Measurements from ENCODE around the gene ALCAM.

Gene ALCAM

DNA sequence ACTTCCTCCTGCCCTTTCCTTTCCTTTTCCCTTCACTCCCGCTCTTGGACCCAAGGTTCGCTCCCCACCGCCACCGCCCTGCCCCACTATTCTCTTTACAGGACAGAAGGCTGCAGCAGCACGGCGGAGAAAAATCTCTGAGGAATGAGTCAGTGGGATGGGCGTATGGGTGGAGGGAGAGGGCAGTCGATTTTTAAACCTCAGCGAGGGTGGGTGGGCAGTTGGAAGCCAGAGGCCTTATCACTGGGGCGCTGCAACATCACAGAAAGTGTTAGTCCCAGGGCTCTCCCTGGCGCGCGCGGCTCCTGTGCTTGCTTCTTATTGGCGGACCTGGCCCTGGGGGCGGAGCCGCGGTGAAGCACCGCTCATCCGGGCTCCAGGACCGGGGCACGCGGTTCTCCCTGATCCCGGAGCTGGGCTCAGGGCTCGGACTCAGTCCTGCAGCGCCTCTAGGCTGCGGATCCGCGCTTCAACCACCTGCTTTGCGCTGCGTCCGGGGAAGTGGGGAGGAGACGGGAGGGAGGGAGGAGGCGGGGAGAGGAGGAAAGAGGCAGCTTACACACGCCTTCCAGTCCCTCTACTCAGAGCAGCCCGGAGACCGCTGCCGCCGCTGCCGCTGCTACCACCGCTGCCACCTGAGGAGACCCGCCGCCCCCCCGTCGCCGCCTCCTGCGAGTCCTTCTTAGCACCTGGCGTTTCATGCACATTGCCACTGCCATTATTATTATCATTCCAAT is at the start of gene ALCAM:
ALCAM (plus strand) TSS at position 584 of the 737 bp plus-strand sequence.
- DNase-seq = peak; percentile 80 to 84

GRCh38 chr3:105317841-105318240 is 48.9 kb upstream of the ALCAM start:
- DNase-seq = no peak

DNA sequence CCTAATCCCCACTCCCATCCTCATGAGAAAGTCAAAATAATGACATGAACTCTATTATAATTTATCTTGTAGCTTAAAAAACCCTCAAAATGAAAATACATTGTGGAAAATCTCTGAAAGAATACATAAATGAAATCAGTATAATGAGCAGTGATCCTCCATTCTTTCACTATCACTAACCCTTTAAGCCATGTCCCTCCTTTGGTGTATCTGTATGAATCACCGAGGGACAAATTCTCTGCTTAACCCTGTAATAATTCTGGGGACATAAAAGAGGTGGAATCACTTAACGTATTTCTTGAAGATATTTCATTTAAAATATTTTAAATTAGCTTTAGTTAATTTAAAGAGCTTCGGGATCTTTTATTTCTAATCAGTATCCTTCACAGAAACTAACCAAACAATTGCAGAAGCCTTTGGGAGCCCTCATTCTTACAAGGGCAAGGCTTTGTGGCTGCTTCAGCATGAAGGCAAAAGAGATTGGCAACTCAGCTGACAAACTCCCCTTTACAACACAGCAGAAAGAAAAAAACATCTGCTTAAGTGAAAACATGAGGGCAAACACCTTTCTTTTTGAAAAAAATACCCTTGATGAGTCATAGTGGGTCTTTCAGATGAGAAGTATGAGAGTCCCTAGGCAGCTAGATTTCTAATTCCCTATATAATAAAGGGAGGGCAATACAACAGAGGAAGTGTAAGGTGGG is 44.0 kb upstream of the ALCAM start:
- no peak for DNase-seq

- no peak for DNase-seq
These were observed 43.5 kb upstream of the ALCAM start for GRCh38 chr3:105323274-105323599.

DNA sequence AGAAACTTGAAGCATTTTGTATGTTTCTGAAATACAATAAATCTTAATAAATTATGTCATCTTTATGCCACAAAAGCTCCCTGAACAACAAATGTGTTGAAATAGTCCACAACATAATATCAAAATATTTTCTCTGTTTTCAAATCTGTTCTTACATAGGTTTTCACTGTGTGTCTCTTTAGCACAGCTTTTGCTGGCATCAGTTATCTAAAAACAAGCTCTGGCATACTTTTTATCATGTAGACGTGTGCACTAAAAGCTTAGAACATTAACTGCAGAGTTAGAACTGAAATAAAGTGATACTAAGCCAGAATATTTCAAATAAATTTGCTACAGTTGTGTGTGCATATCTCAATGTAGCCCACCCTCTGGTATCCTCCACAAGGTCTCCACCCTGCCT is 41.8 kb upstream of the ALCAM start:
- DNase-seq = no peak

DNA sequence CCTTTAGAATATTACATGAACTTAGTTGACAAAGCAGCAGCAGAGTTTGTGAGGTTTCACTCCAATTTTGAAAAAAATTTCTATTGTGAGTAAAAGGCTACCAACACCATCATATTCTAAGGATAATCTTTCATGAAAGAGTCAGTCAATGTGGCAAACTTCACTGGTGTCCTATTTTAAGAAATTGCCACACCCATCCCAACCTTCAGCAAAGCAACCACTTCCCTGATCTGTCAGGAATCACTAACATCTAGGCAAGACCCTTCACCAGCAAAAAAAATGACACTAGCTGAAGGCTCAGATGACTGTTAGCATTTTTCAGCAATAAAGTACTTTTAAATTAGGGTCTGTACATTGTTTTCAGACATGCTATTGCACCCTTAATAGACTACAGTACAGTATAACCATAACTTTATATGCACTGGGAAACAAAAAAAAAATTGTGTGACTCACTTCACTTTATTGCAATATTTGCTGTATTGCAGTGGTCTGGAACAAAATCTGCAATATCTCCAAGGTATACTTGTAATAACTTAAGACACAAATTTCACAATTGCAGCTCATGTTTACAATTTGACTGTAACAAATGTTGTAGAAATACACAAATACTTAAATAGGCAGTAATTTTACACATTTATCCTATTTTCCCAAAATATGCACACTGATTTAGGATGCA is 38.9 kb upstream of the ALCAM start:
- DNase-seq = no peak

- DNase-seq = no peak
These were observed 38.4 kb upstream of the ALCAM start for GRCh38 chr3:105328338-105328730.

DNA sequence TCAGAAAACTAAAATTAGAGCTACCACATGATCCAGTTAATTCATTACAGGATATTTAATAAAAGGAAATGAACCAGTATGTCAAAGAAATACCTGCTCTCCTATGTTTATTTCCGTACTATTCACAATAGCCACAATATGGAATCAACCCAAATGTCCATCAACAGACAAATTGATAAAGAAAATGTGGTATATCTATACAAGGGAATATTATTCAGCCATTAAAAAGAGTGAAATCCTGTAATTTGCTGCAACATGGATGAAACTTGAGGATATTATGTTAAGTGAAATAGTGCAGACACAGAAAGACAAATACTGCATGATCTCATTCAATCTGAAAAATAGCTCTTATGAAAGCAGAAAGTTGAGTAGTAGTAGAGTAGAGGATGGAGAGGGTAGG is 33.7 kb upstream of the ALCAM start:
- DNase-seq = no peak

- no peak for DNase-seq
These were observed 32.4 kb upstream of the ALCAM start for GRCh38 chr3:105334138-105334882.

GRCh38 chr3:105339946-105340345 is 26.8 kb upstream of the ALCAM start:
- DNase-seq = no peak

GRCh38 chr3:105343991-105344390 is 22.7 kb upstream of the ALCAM start:
- no peak for DNase-seq

GRCh38 chr3:105345156-105345555 is 21.6 kb upstream of the ALCAM start:
- DNase-seq = no peak

- no peak for DNase-seq
These were observed 18.9 kb upstream of the ALCAM start for GRCh38 chr3:105347625-105348302.

- no peak for DNase-seq
These were observed 18.4 kb upstream of the ALCAM start for GRCh38 chr3:105348307-105348706.

DNA sequence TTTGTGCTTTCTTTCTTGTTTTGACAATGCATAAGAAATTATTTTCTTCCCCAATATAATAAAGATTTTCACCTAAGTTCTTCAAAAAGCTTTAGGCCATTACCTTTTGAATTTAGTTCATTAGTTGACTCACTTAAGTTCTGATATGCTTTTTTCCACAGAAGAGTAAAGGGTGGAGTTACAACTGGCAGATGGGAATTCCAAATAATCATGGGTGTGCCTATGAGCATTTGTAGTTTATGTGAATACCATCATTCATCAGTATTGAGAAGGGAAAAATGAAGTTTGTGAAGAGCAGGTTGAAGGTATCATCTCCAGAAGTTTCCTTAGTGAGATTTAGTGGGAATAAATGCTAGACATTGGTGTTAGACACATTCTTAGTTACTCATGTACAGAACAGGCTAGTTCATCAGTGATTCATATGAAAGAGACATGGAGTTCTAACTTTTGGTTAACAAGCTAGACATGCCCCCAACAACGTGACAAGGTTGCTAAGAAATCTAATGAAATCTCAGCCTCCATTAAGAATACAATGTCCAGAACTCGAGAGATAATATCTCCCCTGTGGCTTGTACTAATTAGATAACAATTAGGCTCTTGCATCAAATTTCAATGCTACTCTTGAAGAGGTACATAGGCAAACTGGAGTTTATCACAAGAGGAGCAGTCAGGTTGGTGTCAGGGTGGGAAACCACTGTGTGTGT is 16.9 kb upstream of the ALCAM start:
- no peak for DNase-seq

DNA sequence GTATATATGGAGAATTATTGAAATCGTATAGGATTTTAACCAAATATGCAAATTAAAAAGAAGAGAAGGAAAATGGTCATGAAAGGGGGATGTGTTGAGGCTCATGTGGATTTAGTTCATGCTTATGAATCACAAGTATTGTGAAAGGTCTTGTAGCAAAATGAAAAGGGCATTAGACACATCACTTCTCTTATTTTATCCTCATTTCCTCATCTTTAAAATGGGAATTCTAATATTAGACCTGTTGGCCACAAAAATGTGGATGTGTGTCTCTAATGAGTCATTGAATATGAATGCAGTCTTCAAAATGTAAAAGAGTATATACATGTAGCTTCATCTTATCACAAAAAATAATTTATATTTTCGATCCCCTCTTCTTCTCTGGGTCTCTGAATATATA is 14.9 kb upstream of the ALCAM start:
- no peak for DNase-seq

DNA sequence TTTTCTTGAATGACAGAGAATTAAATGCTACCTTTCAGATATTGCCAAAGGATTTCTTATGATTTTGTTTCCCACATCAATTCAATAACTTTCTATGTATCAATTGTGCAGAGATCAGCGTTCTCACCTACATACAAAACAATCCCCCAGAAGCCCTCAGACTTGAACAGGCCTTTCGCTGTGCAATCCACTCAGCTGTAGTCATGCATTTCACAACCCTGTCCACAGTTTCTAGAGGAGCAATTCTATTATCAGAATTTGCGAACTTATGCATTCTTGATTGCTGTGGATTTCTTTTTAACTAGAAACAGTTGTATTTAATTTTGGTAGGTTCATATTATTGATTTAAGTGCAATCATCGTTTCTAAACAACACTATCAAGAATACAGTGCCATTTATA is 13.7 kb upstream of the ALCAM start:
- no peak for DNase-seq

GRCh38 chr3:105353485-105354161 is 13.1 kb upstream of the ALCAM start:
- DNase-seq = peak in 1 of 2 donors; percentile 21

GRCh38 chr3:105354429-105354828 is 12.3 kb upstream of the ALCAM start:
- DNase-seq = no peak

DNA sequence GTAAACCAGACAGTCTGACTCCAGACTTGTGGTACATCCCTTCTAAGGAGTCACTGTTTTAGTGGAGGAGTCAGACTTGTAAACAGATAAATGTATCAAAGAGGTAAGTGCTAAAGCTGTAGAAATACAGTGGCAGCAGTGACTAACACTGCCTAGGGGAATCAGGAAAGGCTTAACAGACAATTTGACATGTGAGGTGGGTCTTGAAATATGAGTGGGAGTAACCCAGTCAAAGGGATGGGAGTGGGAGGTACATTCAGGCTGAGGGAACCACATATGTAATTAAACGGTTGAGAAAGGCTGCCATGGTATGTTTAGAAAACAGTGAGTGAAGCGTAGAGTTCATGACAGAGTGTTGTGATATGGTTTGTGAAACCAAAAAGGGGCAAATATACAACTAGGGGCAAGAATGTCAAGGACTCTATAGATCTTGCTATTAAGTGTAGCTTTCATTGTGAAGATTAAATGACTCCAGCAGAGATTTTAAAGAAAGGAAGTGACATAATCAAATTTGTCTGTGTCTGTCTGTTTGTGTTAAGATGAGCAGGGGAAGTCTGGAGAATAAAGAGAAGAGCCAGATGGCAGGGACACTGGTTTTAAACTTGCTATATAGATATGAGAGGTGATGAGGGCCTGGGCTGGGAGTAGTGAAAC is 11.2 kb upstream of the ALCAM start:
- DNase-seq = no peak

DNA sequence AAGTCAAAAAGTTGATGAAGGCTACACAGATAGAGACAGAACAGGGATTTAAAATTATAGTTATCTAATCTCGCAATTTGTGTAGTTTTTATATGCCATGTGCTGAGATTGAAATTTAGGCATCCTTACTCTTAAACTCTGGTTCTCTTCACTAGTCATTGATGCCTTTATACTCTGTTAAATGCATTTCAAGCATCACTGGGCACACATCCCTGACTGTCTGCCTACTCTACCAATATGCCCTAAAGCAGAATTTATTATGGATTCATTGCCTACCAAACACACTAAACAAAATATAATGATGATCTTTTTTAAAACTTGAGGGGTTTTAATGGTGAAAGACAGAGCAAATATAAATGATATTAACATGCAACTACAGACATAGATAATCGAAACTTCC is 10.3 kb upstream of the ALCAM start:
- DNase-seq = no peak

Measured in CD4-positive, alpha-beta T cell treated with Interferon alpha-2 for 1 hour (primary cell).